GM21825 (cell line): ENCODE results near the gene CLK4.
A peak's percentile ranks its signal among the peaks of the same experiment; 100 is the strongest.

Experiments used
- ATAC-seq: cut with Tn5 transposase; IDR thresholded peaks from one replicate; pipeline ENCODE4 v1.9.1; 2021; ENCODE audit warnings: mild to moderate bottlenecking, moderate library complexity; ENCODE audit not compliant: unreplicated experiment

CLK4 gene

GRCh38 chr5:178637356-178638074 is 10.7 kb upstream of the CLK4 start:
- ATAC-seq, result no peak

GRCh38 chr5:178632285-178632684 is 5.4 kb upstream of the CLK4 start:
- no peak for ATAC-seq

- ATAC-seq, result no peak
Observed at GRCh38 chr5:178630951-178631350, 4.1 kb upstream of the CLK4 start.

GRCh38 chr5:178630475-178630930 is 3.7 kb upstream of the CLK4 start:
- ATAC-seq, result no peak

- ATAC-seq, result no peak
Observed at GRCh38 chr5:178627259-178627598, 379 bp upstream of the CLK4 start.

- ATAC-seq, result peak; percentile 8
Observed at GRCh38 chr5:178625679-178626483, 969 bp downstream of the CLK4 start.

- no peak for ATAC-seq
Observed at GRCh38 chr5:178624631-178625546, 2.0 kb downstream of the CLK4 start.

GRCh38 chr5:178622679-178623247 is 4.1 kb downstream of the CLK4 start:
- ATAC-seq, result no peak

GRCh38 chr5:178619390-178619789 is 7.5 kb downstream of the CLK4 start:
- no peak for ATAC-seq

- ATAC-seq, result no peak
Observed at GRCh38 chr5:178612299-178612698, 14.6 kb downstream of the CLK4 start.

- no peak for ATAC-seq
Observed at GRCh38 chr5:178606269-178606668, 20.6 kb downstream of the CLK4 start.

GRCh38 chr5:178605788-178606187 is 21.1 kb downstream of the CLK4 start:
- no peak for ATAC-seq

- ATAC-seq, result no peak
Observed at GRCh38 chr5:178602752-178603151, 24.1 kb downstream of the CLK4 start.

GRCh38 chr5:178595750-178596149 is 31.1 kb downstream of the CLK4 start:
- ATAC-seq, result no peak

- ATAC-seq, result no peak
Observed at GRCh38 chr5:178595150-178595549, 31.7 kb downstream of the CLK4 start.

GRCh38 chr5:178590924-178591423 is 35.9 kb downstream of the CLK4 start:
- no peak for ATAC-seq

GRCh38 chr5:178590141-178590923 is 36.5 kb downstream of the CLK4 start, which contains the start of gene COL23A1:
TSS of gene COL23A1 (minus strand) at chr5:178590393.
- ATAC-seq, result no peak

GRCh38 chr5:178589180-178590140 is 37.4 kb downstream of the CLK4 start:
- ATAC-seq, result no peak

- ATAC-seq, result no peak
Observed at GRCh38 chr5:178588769-178589168, 38.1 kb downstream of the CLK4 start.
